HG03108 (cell line): Measurements from ENCODE around the gene RUNDC1.
"Not testable (repeated sequence)": the region's sequence is repeated elsewhere in the genome, so short reads cannot be mapped to it uniquely, and the experiment has no call there.

Experiments used
- ATAC-seq: cut with Tn5 transposase; IDR thresholded peaks from one replicate; pipeline ENCODE4 v1.9.1; 2021; ENCODE audit warnings: moderate library complexity; ENCODE audit not compliant: unreplicated experiment

RUNDC1 gene

GRCh38 chr17:42980274-42980765 lies at the start of gene RUNDC1:
TSS of gene RUNDC1 (plus strand) at chr17:42980565. CDS start at chr17:42980577, 12 bp downstream.
- ATAC-seq, result peak; percentile 64

GRCh38 chr17:42937712-42938596 lies 42.4 kb upstream of the RUNDC1 start:
- no peak for ATAC-seq

DNA sequence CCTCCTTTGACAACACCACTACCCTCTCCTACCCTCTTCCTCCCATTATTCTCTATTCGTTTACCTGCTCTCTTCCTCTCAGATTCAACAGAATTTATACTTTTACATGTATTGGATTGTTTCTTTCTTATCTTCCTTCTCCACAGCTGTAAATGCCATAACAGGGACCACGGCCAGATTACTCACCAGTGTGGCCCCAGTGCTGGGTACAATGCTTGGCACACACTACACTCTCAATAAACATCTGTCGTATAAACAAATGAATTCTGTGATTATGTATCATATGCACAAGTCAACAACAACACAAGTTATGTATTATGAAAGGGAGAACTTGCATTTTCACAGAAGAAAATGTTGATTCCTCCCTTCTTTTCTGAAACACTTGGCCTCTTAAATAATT lies 36.2 kb upstream of the RUNDC1 start:
- ATAC-seq, result no peak

- ATAC-seq, result no peak
Observed at GRCh38 chr17:42946812-42947211, 33.6 kb upstream of the RUNDC1 start.

DNA sequence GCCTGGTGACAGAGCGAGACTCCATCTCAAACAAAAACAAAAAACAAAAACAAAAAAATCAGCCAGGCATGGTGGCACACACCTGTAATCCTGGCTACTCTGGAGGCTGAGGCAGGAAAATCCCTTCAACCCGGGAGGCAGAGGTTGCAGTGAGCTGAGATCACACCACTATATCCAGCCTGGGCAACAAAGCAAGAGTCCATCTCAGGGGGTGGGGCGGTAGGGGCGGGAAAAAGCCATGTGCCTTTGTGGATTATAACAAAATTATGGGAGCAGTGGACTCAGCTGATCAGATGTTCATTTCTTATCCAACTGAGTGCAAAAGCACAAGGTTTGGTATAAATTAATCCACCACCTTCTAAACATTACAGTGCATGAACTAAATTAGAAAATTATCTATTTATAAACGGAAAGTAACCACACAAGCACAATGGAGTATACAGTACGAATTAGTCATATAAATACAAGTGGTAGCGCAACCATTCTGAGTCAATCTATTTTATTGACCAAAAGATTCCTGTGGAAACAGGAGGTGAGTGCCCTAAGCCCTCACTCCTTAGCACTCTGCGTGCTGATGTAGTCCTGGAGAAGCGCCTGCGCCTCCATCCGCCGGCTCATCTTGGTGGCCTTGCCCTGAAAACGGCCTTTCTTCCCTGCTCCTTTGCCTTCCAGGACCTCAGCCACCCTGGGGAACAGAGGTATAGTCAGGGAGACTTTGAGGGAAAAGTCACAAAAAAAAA lies 30.2 kb upstream of the RUNDC1 start:
- ATAC-seq, result no peak

GRCh38 chr17:42953669-42954068 lies 26.7 kb upstream of the RUNDC1 start:
- ATAC-seq, result no peak

- peak; percentile 62 for ATAC-seq
Observed at GRCh38 chr17:42964161-42964932, 16.0 kb upstream of the RUNDC1 start, which contains the start of gene AARSD1. TSS of gene AARSD1 (minus strand) at chr17:42964454. CDS start at chr17:42964440, 14 bp downstream.

DNA sequence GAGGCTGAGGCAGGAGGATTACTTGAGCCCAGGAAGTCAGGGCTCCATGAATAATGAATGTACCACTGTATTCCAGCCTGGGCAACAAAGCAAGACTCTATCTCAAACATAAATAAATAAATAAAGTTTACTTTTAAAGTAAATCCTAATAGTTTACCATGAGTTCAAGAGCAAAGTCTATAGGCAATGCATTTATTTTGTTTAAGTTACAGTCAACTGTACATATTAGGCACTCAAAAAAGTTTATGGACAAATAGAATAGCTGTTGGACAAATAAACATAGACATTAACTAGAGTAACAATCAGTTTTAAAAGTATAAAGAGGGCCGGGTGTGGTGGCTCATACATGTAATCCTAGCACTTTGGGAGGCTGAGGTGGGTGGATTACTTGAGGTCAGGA lies 12.4 kb upstream of the RUNDC1 start:
- no peak for ATAC-seq

GRCh38 chr17:42969001-42969581 lies 11.3 kb upstream of the RUNDC1 start:
- no peak for ATAC-seq

- no peak for ATAC-seq
Observed at GRCh38 chr17:42971589-42971988, 8.8 kb upstream of the RUNDC1 start.

DNA sequence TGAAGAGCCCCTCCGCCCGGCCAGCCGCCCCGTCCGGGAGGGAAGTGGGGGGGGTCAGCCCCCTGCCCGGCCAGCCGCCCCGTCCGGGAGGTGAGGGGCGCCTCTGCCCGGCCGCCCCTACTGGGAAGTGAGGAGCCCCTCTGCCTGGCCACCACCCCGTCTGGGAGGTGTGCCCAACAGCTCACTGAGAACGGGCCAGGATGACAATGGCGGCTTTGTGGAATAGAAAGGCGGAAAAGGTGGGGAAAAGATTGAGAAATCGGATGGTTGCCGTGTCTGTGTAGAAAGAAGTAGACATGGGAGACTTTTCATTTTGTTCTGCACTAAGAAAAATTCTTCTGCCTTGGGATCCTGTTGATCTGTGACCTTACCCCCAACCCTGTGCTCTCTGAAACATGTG lies 7.0 kb upstream of the RUNDC1 start:
- ATAC-seq, result not testable (repeated sequence)

DNA sequence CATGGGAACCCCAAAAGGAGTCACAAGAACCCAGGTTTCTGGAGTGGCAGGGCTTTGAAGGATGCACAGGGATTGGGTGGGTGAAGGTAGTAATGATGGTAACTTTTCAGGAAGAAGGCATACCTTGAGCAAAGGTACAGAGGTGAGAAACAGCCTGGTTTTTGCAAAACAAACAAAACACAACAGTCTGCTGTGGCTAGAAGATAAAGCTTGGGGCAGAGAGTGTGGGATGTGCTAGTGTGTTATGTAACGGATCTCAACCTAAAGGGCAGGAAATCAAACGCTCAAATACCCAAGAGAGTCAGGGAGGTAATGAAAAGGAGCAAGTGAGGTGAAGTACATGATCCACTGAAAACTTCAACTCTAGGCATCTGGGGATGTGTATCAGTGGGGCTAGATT lies 5.1 kb upstream of the RUNDC1 start:
- no peak for ATAC-seq

GRCh38 chr17:42975701-42976100 lies 4.7 kb upstream of the RUNDC1 start:
- ATAC-seq, result not testable (repeated sequence)

DNA sequence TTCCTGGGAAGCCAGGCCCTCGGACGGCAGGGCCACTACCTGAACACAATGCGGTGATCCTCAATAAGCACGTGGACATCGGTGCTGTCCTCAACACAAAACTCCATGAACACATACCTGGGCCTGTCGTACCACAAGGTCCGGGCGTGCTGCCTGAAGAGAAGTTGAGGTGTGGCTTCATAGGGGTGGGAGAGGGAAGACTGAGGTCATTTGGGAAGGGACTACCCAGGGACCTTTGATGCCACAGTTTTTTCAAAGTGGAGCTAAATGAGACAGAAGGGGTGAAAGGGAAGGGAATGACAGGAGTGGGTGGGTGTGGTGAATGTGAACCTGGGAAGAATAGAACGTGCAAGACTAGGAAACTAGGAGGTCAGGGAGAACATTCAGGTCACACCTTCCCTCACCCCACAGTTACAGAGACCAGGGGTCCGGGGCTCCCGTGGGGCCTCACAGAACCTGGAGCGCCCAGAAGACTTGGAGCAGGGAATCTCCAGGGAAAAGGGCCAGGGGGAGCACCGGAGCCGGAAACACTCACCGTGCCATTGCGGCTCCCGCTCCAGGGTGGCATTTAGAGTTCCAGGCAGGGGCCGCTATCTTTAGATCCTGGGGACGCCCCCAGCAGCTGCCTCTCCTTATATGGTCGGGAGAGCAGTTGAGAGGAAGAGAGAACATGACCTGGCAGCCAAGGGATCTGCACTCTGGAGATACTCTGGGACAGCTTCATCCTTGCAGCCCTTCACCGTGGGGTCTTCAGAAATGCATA lies 673 bp upstream of the RUNDC1 start, which contains the start of gene PTGES3L:
PTGES3L (minus strand) TSS at position 570 of the 763 bp plus-strand sequence; CDS start at position 543, 27 bp downstream.
- ATAC-seq, result peak; percentile 32

DNA sequence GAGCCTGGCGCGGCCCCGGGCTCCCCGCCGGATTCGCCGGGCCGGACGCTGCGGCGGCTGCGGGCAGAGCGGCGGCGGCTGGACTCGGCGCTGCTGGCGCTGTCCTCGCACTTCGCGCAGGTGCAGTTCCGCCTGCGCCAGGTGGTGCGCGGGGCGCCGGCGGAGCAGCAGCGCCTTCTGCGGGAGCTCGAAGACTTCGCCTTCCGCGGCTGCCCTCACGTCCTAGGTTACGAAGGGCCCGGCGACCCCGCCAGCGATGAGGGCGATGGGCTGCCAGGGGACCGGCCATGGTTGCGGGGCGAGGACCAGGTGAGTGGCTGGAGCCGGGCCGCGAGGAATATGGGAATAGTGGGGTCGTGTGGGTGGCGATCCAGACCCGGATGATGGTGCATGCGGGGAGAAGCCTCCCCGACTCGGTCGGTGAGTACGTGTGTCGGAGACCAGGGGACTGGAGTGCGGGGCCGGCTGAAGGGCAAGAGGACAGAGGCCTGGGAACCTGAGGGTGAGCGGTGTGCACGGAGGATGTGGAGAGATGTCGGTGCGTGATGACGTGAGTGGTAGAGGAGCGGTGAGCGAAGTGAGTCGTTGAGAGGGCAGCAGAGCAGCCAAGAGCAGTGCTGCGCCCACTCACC lies 517 bp downstream of the RUNDC1 start:
- ATAC-seq, result peak; percentile 20

- no peak for ATAC-seq
Observed at GRCh38 chr17:42982266-42982665, 1.9 kb downstream of the RUNDC1 start.

GRCh38 chr17:42985225-42985624 lies 4.9 kb downstream of the RUNDC1 start:
- peak; percentile 52 for ATAC-seq

GRCh38 chr17:42989141-42989540 lies 8.8 kb downstream of the RUNDC1 start:
- no peak for ATAC-seq
